HCT116 (cell line): Measurements from ENCODE around the gene CCDC172. TPM values are rescaled to one million over a fixed set of nuclear protein-coding genes. Genes with fewer than 3 reads are reported as not detected.

Experiments used
- ATAC-seq: fragments of 200-7000 bp; cut with Tn5 transposase; 2 replicates; pipeline ENCODE4 v1.9.1; 2020; ENCODE audit warnings: mild to moderate bottlenecking, moderate library complexity
- BruUV-seq: library from RNA; stranded (reverse); fragments of 400-500 nt; replicated peaks from 2 replicates; lab custom pipeline; 2021; lab: Mats Ljungman, UMichigan
- CTCF ChIA-PET: fragments of 300-600 bp; sonication (Branson Sonifier 250); formaldehyde crosslinking; loops from one replicate; lab custom pipeline; 2021; ENCODE audit warnings: antibody characterized with exemption; lab: Charles Lee
- POLR2A ChIA-PET: fragments of 300-600, 350-600 bp; sonication (Branson Sonifier 250); formaldehyde crosslinking; loops from one replicate; lab custom pipeline; 2021; ENCODE audit warnings: antibody characterized with exemption; lab: Charles Lee
- RAD21 ChIA-PET, 2 experiments: fragments of 300-600 bp; sonication (Branson Sonifier 250); formaldehyde crosslinking; loops; one replicate each; lab custom pipeline; 2023; ENCODE audit warnings: low total read pairs in 2 of 2; ENCODE audit not compliant: uncharacterized antibody in 2 of 2, unreplicated experiment in 2 of 2, low non-redundant PET in 1 of 2; lab: Charles Lee
- DNase-seq: peaks from one replicate; pipeline ENCODE4 v3.0.0-alpha.2; 2010; ENCODE audit warnings: low read depth, low spot score
- H2AFZ ChIP-seq: fragments of 200-600 bp; shearing (Covaris generic), sonication (generic); 2 replicates; pipeline ENCODE4 v1.6.1; 2017; ENCODE audit warnings: low read depth, mixed run types, mixed read lengths, antibody characterized with exemption, low read length; ENCODE audit not compliant: poor library complexity, severe bottlenecking
- H3K27ac ChIP-seq: 2 replicates; pipeline ENCODE4 v1.5.1; 2012; ENCODE audit warnings: low read depth, low read length
- H3K27me3 ChIP-seq: fragments of 200-600 bp; sonication (generic); 2 replicates; pipeline ENCODE4 v1.6.1; 2016; ENCODE audit warnings: mixed run types, low read length, mixed read lengths; ENCODE audit not compliant: insufficient read depth
- H3K36me3 ChIP-seq, 2 experiments: fragments of 200-500 bp in 1 of 2; fragments of 200-600 bp in 1 of 2; sonication (Bioruptor generic) in 1 of 2; sonication (generic) in 1 of 2; 2 replicates each; pipeline versions ENCODE4 v1.5.1 to v1.6.1; 2014 to 2016; ENCODE audit warnings: low read length in 2 of 2, inconsistent platforms in 1 of 2, mixed read lengths in 1 of 2, mixed run types in 1 of 2; ENCODE audit not compliant: insufficient read depth in 2 of 2, control insufficient read depth in 1 of 2
- H3K4me1 ChIP-seq, 2 experiments: fragments of 200-600 bp in 1 of 2; sonication (generic) in 1 of 2; 2 replicates each; pipeline versions ENCODE4 v1.5.1 to v1.6.1; 2012 to 2017; ENCODE audit warnings: low read length in 2 of 2, inconsistent platforms in 1 of 2, mild to moderate bottlenecking in 1 of 2, mixed read lengths in 1 of 2, mixed run types in 1 of 2, moderate library complexity in 1 of 2; ENCODE audit not compliant: insufficient read depth in 2 of 2, control insufficient read depth in 1 of 2
- H3K4me2 ChIP-seq: fragments of 200-600 bp; sonication (generic); 2 replicates; pipeline ENCODE4 v1.6.1; 2017; ENCODE audit warnings: mixed run types, low read length, mixed read lengths
- H3K4me3 ChIP-seq, 2 experiments: fragments of 200-600 bp in 1 of 2; sonication (generic) in 1 of 2; replicated peaks in 1 of 2; 2 replicates each; pipeline ENCODE4 v1.5.1; 2011 to 2016; ENCODE audit warnings: low read length in 2 of 2, control low read depth in 1 of 2, low read depth in 1 of 2, mild to moderate bottlenecking in 1 of 2, mixed read lengths in 1 of 2, mixed run types in 1 of 2
- H3K79me2 ChIP-seq: fragments of 200-600 bp; sonication (generic); 2 replicates; pipeline ENCODE4 v1.6.1; 2017; ENCODE audit warnings: mild to moderate bottlenecking, mixed run types, low read length, moderate library complexity, mixed read lengths; ENCODE audit not compliant: insufficient read depth
- H3K9ac ChIP-seq: fragments of 200-600 bp; sonication (generic); 2 replicates; pipeline ENCODE4 v1.6.1; 2016; ENCODE audit warnings: low read length, mixed read lengths
- H3K9me2 ChIP-seq: fragments of 200-600 bp; sonication (generic), shearing (Covaris generic); 2 replicates; pipeline ENCODE4 v1.6.1; 2017; ENCODE audit warnings: mixed run types, mild to moderate bottlenecking, moderate library complexity; ENCODE audit not compliant: insufficient read depth
- H3K9me3 ChIP-seq, 2 experiments: fragments of 200-500 bp in 1 of 2; fragments of 200-600 bp in 1 of 2; sonication (Bioruptor generic) in 1 of 2; sonication (generic) in 1 of 2; 2 replicates each; pipeline ENCODE4 v1.6.1; 2014 to 2017; ENCODE audit warnings: low read length in 2 of 2, mixed read lengths in 2 of 2, inconsistent platforms in 1 of 2, low read depth in 1 of 2, mild to moderate bottlenecking in 1 of 2, mixed run types in 1 of 2, moderate library complexity in 1 of 2; ENCODE audit not compliant: control insufficient read depth in 1 of 2, insufficient read depth in 1 of 2
- H4K20me1 ChIP-seq: fragments of 200-600 bp; sonication (generic), shearing (Covaris generic); 2 replicates; pipeline ENCODE4 v1.6.1; 2017; ENCODE audit warnings: mixed run types, mild to moderate bottlenecking, moderate library complexity; ENCODE audit not compliant: insufficient read depth
- CBX3 ChIP-seq: IDR thresholded peaks from 2 replicates; pipeline ENCODE4 v1.6.1; 2012; ENCODE audit warnings: low read depth
- EZH2 ChIP-seq: fragments of 200-600 bp; sonication (generic); IDR thresholded peaks from 2 replicates; pipeline ENCODE4 v1.6.1; 2017; ENCODE audit warnings: antibody characterized with exemption, mixed run types
- JUND ChIP-seq: IDR thresholded peaks from 2 replicates; pipeline ENCODE4 v1.6.1; 2012
- RAD21 ChIP-seq: IDR thresholded peaks from 2 replicates; pipeline ENCODE4 v1.6.1; 2012; ENCODE audit warnings: low read depth, mild to moderate bottlenecking
- SRF ChIP-seq: IDR thresholded peaks from 2 replicates; pipeline ENCODE4 v1.6.1; 2012; ENCODE audit warnings: low read depth
- YY1 ChIP-seq: IDR thresholded peaks from 2 replicates; pipeline ENCODE4 v1.6.1; 2011; ENCODE audit warnings: low read length, low read depth, moderate library complexity, mild to moderate bottlenecking; ENCODE audit not compliant: insufficient replicate concordance; ENCODE audit errors: extremely low read depth
- ZNF274 ChIP-seq: fragments of 200-500 bp; sonication (Bioruptor generic); IDR thresholded peaks from 2 replicates; pipeline ENCODE4 v1.6.1; 2014; ENCODE audit warnings: mild to moderate bottlenecking, low read depth, low read length, inconsistent platforms
- intact Hi-C: fragments of 100-400 bp; cut with micrococcal nuclease; formaldehyde crosslinking; loops from 2 replicates; pipeline ENCODE4 v1.10.0; 2022
- total RNA-seq: library from RNA; stranded (reverse); gene quantifications from one replicate; pipeline ENCODE4 v1.2.1, GENCODE V29; 2021; ENCODE audit not compliant: unreplicated experiment
- TF ChIP-seq, protein P1 (sequence below), 3 experiments: fragments of 200-600 bp in 1 of 3; sonication (generic) in 1 of 3; IDR thresholded peaks in 2 of 3; conservative IDR thresholded peaks in 1 of 3; 2 replicates each; pipeline ENCODE4 v1.5.1; 2012 to 2017; ENCODE audit warnings: low read depth in 2 of 3, low read length in 2 of 3, antibody characterized with exemption in 1 of 3, borderline replicate concordance in 1 of 3, control low read depth in 1 of 3, mild to moderate bottlenecking in 1 of 3, mixed read lengths in 1 of 3, mixed run types in 1 of 3, moderate library complexity in 1 of 3; ENCODE audit not compliant: insufficient read depth in 1 of 3
- TF ChIP-seq, protein P2 (sequence below): IDR thresholded peaks from 2 replicates; pipeline ENCODE4 v1.6.1; 2012
- TF ChIP-seq, protein P3 (sequence below): IDR thresholded peaks from 2 replicates; pipeline ENCODE4 v1.6.1; 2012; ENCODE audit warnings: low read depth

Gene CCDC172
- total RNA-seq, 1 experiment from 2014 or later, result not detected

DNA sequence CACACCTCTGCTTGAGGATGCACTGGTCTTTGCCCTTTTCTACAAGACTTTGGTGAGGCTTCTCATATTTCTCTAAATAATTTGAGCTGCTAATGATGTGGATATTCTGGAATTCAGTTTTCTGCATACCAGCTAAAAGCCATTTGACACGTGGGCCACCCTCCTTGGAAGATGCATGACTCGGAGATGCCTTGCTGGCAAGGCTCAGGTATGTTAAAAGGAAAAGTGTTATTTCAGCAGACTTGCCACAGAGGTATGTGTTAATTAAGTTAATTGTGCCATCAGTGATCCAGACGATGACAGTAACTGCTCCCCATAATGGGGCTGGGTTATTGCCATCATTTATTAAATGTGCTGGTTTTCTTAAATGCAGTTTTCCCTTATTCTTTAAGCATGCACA, 42.5 kb upstream of the CCDC172 start:
- H2AFZ ChIP-seq, result no peak overlapping the region
- no peak overlapping the region for H3K4me3 ChIP-seq
- H3K36me3 ChIP-seq, result no peaks in the 10 kb centered on the region
- no peaks in the 10 kb centered on the region for H3K9me3 ChIP-seq
- H3K79me2 ChIP-seq, result no peaks in the 10 kb centered on the region
- ChIA-PET POLR2A (no interaction called here), RAD21 (no interaction called here), CTCF (no interaction called here)
- no peak overlapping the region for H3K9ac ChIP-seq
- TF ChIP-seq, protein P1, sequence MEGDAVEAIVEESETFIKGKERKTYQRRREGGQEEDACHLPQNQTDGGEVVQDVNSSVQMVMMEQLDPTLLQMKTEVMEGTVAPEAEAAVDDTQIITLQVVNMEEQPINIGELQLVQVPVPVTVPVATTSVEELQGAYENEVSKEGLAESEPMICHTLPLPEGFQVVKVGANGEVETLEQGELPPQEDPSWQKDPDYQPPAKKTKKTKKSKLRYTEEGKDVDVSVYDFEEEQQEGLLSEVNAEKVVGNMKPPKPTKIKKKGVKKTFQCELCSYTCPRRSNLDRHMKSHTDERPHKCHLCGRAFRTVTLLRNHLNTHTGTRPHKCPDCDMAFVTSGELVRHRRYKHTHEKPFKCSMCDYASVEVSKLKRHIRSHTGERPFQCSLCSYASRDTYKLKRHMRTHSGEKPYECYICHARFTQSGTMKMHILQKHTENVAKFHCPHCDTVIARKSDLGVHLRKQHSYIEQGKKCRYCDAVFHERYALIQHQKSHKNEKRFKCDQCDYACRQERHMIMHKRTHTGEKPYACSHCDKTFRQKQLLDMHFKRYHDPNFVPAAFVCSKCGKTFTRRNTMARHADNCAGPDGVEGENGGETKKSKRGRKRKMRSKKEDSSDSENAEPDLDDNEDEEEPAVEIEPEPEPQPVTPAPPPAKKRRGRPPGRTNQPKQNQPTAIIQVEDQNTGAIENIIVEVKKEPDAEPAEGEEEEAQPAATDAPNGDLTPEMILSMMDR (IDR thresholded peaks at IDR 0.05 in 2 of 3, conservative IDR thresholded peaks at IDR 0.05 in 1 of 3; ENCODE audit: borderline replicate concordance in 1 of 3, insufficient read depth in 1 of 3, low read depth in 2 of 3, low read length in 2 of 3), result no peak
- TF ChIP-seq EZH2, result no peak
- H4K20me1 ChIP-seq, result no peaks in the 10 kb centered on the region
- ATAC-seq (no peak), DNase-seq (no peak)
- no TSS peak for BruUV-seq
- H3K27ac ChIP-seq, result no peak overlapping the region
- H3K9me2 ChIP-seq, result no peaks in the 10 kb centered on the region
- no peaks in the 10 kb centered on the region for H3K4me1 ChIP-seq
- peaks cover 33% of the 10 kb centered on the region for H3K27me3 ChIP-seq
- no peak overlapping the region for H3K4me2 ChIP-seq
- intact Hi-C loops, result loop anchor here (10.0 kb wide), 2 partner anchors 337 to 1137 kb away; no protein-coding TSS in a partner anchor

DNA sequence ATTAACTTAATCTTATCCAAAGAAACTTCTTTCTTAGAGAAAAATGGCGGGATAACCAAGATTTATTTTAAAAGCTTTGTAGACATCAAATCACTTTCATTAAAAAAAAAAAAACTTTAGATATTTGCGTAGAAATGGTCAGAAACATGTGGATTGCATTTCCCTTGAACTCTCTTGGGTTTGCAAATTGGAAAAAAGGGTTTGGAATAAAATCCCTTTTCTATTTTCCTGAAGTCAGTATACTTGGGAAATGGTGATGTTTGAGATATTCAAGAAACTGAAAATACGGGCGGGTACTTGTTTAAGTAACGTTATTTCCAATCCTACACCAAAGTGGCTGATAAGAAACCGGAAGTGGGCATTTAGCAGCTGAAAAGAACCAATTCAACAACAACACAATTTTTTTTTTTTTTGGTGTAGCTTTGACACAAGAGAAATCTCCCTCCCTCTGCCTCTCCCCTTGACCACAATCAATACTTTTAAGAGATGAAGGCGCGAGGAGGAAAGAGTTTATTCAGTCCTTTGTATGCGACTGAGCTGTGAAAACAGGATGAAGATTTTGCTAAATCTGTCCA, 37.5 kb upstream of the CCDC172 start:
- CTCF ChIA-PET, result interaction anchor here (1.8 to 2.4 kb wide), 2 partner anchors 23 to 580 kb away, joined by 6 to 24 read pairs; no protein-coding TSS in a partner anchor
- TF ChIP-seq, protein P2, sequence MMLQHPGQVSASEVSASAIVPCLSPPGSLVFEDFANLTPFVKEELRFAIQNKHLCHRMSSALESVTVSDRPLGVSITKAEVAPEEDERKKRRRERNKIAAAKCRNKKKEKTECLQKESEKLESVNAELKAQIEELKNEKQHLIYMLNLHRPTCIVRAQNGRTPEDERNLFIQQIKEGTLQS, result no peak
- TF ChIP-seq SRF (no peak), CBX3 (no peak), YY1 (no peak), JUND (no peak), RAD21 (no peak), ZNF274 (no peak)
- TF ChIP-seq, protein P3, sequence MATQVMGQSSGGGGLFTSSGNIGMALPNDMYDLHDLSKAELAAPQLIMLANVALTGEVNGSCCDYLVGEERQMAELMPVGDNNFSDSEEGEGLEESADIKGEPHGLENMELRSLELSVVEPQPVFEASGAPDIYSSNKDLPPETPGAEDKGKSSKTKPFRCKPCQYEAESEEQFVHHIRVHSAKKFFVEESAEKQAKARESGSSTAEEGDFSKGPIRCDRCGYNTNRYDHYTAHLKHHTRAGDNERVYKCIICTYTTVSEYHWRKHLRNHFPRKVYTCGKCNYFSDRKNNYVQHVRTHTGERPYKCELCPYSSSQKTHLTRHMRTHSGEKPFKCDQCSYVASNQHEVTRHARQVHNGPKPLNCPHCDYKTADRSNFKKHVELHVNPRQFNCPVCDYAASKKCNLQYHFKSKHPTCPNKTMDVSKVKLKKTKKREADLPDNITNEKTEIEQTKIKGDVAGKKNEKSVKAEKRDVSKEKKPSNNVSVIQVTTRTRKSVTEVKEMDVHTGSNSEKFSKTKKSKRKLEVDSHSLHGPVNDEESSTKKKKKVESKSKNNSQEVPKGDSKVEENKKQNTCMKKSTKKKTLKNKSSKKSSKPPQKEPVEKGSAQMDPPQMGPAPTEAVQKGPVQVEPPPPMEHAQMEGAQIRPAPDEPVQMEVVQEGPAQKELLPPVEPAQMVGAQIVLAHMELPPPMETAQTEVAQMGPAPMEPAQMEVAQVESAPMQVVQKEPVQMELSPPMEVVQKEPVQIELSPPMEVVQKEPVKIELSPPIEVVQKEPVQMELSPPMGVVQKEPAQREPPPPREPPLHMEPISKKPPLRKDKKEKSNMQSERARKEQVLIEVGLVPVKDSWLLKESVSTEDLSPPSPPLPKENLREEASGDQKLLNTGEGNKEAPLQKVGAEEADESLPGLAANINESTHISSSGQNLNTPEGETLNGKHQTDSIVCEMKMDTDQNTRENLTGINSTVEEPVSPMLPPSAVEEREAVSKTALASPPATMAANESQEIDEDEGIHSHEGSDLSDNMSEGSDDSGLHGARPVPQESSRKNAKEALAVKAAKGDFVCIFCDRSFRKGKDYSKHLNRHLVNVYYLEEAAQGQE, result no peak
- TF ChIP-seq, protein P1 (IDR thresholded peaks at IDR 0.05 in 2 of 3, conservative IDR thresholded peaks at IDR 0.05 in 1 of 3; ENCODE audit: borderline replicate concordance in 1 of 3, insufficient read depth in 1 of 3, low read depth in 2 of 3, low read length in 2 of 3), result no peak

More for the DNA sequence above, 37.5 kb upstream of the CCDC172 start:
- Histone ChIP-seq H3K27me3 (peaks cover 36% of the 10 kb centered on the region), H3K4me2 (no peak overlapping the region), H2AFZ (no peak overlapping the region), H3K4me1 (no peaks in the 10 kb centered on the region), H3K36me3 (no peaks in the 10 kb centered on the region), H3K27ac (no peak overlapping the region), H3K9ac (no peak overlapping the region), H3K9me2 (no peaks in the 10 kb centered on the region), H3K4me3 (no peak overlapping the region), H3K79me2 (no peaks in the 10 kb centered on the region), H3K9me3 (no peaks in the 10 kb centered on the region), H4K20me1 (no peaks in the 10 kb centered on the region)
- intact Hi-C loops, result loop anchor here (10.0 kb wide), 2 partner anchors 342 to 1142 kb away; no protein-coding TSS in a partner anchor
- RAD21 ChIA-PET, result no interaction called here
- POLR2A ChIA-PET, result no interaction called here
- ATAC-seq (no peak), DNase-seq (no peak)
- BruUV-seq, result no TSS peak
